DND-41 (cell line): ENCODE data around the gene GRM4.

Experiments used
- CTCF ChIP-seq: IDR thresholded peaks from 2 replicates; pipeline ENCODE4 v1.5.1; 2012; ENCODE audit warnings: borderline replicate concordance, low read length, moderate library complexity, mild to moderate bottlenecking; ENCODE audit not compliant: poor library complexity, severe bottlenecking; ENCODE audit errors: extremely low read depth
- EZH2 ChIP-seq: IDR thresholded peaks from 3 replicates; pipeline ENCODE4 v1.6.1; 2012; ENCODE audit warnings: borderline replicate concordance, low read depth, mild to moderate bottlenecking, moderate library complexity, low read length, inconsistent platforms; ENCODE audit not compliant: severe bottlenecking

DNA sequence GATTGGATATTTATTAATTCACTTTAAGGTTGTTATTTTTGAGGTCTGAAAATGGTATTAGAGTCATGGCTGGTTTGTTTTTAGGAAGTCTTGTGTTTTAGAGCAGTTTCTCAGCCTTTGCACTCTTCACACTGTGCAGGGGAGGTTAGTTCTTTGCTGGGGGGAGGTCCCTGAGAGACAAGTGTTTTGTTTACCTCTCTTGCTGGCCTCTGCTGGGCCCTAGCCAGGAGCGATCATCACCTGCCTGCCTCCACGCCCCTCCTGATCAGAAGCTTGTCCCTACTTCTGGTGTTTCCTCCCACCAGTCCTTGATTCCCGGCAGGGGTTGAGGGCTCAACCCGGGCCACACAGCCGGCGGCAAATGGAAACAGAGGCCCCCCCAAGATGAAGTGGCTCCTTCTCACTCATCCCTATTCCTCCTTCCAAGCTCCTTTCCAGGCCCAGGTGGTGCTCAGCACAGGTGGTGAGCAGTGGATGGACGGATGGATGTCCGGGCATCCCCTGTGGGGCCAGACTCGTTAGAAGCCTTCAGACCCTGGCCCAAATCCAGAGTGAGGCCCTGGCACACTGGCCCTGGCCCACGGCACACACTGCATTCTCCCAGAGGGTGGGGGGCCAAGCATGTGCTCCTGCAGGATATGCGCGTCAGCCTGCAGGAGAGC is 51.3 kb downstream of the GRM4 start:
- TF ChIP-seq CTCF (no peak), EZH2 (no peak)
